ENCODE measurements around the gene CCDC85C.

The CCDC85C gene

GRCh38 chr14:99587460-99588278, 16.3 kb downstream of the CCDC85C start:
- H3K4me1 ChIP-seq (ENCODE audit: control insufficient read depth, insufficient read depth, low read length), result peaks cover 20% of the 10 kb centered on the region
- H3K4me3 ChIP-seq (ENCODE audit: low read depth, low read length), result no peak overlapping the region
- no peak overlapping the region for H3K27ac ChIP-seq (ENCODE audit: low read depth, low read length)
- no peak overlapping the region for H3K9ac ChIP-seq (ENCODE audit: low read depth, low read length)
- H3K27me3 ChIP-seq (ENCODE audit: control insufficient read depth, insufficient read depth, low read length), result no peaks in the 10 kb centered on the region
- no peaks in the 10 kb centered on the region for H3K9me3 ChIP-seq (ENCODE audit: control insufficient read depth, insufficient read depth, low read length)
- H3K36me3 ChIP-seq (ENCODE audit: control insufficient read depth, insufficient read depth, low read length), result no peaks in the 10 kb centered on the region

- Histone ChIP-seq H3K36me3 (ENCODE audit: control insufficient read depth, insufficient read depth, low read length) (no peaks in the 10 kb centered on the region), H3K9me3 (ENCODE audit: control insufficient read depth, insufficient read depth, low read length) (no peaks in the 10 kb centered on the region), H3K9ac (ENCODE audit: low read depth, low read length) (no peak overlapping the region), H3K4me1 (ENCODE audit: control insufficient read depth, insufficient read depth, low read length) (peaks cover 12% of the 10 kb centered on the region), H3K27ac (ENCODE audit: low read depth, low read length) (no peak overlapping the region), H3K27me3 (ENCODE audit: control insufficient read depth, insufficient read depth, low read length) (no peaks in the 10 kb centered on the region), H3K4me3 (ENCODE audit: low read depth, low read length) (no peak overlapping the region)
Observed at GRCh38 chr14:99586761-99587459, 17.1 kb downstream of the CCDC85C start.

GRCh38 chr14:99586054-99586760, 17.8 kb downstream of the CCDC85C start:
- Histone ChIP-seq H3K36me3 (ENCODE audit: control insufficient read depth, insufficient read depth, low read length) (no peaks in the 10 kb centered on the region), H3K9me3 (ENCODE audit: control insufficient read depth, insufficient read depth, low read length) (no peaks in the 10 kb centered on the region)

GRCh38 chr14:99584823-99585222, 19.2 kb downstream of the CCDC85C start:
- Histone ChIP-seq H3K27me3 (ENCODE audit: control insufficient read depth, insufficient read depth, low read length) (no peaks in the 10 kb centered on the region), H3K4me3 (ENCODE audit: low read depth, low read length) (no peak overlapping the region), H3K4me1 (ENCODE audit: control insufficient read depth, insufficient read depth, low read length) (peaks cover 8% of the 10 kb centered on the region), H3K36me3 (ENCODE audit: control insufficient read depth, insufficient read depth, low read length) (no peaks in the 10 kb centered on the region), H3K9me3 (ENCODE audit: control insufficient read depth, insufficient read depth, low read length) (no peaks in the 10 kb centered on the region), H3K27ac (ENCODE audit: low read depth, low read length) (no peak overlapping the region), H3K9ac (ENCODE audit: low read depth, low read length) (no peak overlapping the region)

More at GRCh38 chr14:99586054-99586760, 17.8 kb downstream of the CCDC85C start:
- no peaks in the 10 kb centered on the region for H3K27me3 ChIP-seq (ENCODE audit: control insufficient read depth, insufficient read depth, low read length)
- no peak overlapping the region for H3K27ac ChIP-seq (ENCODE audit: low read depth, low read length)
- peaks cover 8% of the 10 kb centered on the region for H3K4me1 ChIP-seq (ENCODE audit: control insufficient read depth, insufficient read depth, low read length)
- H3K4me3 ChIP-seq (ENCODE audit: low read depth, low read length), result no peak overlapping the region
- H3K9ac ChIP-seq (ENCODE audit: low read depth, low read length), result no peak overlapping the region

- Histone ChIP-seq H3K9me3 (ENCODE audit: control insufficient read depth, insufficient read depth, low read length) (no peaks in the 10 kb centered on the region), H3K4me1 (ENCODE audit: control insufficient read depth, insufficient read depth, low read length) (peaks cover 11% of the 10 kb centered on the region), H3K27ac (ENCODE audit: low read depth, low read length) (no peak overlapping the region)
Observed at GRCh38 chr14:99581938-99582337, 22.1 kb downstream of the CCDC85C start.

GRCh38 chr14:99581374-99581773, 22.6 kb downstream of the CCDC85C start:
- Histone ChIP-seq H3K9me3 (ENCODE audit: control insufficient read depth, insufficient read depth, low read length) (no peaks in the 10 kb centered on the region), H3K27ac (ENCODE audit: low read depth, low read length) (no peak overlapping the region), H3K4me1 (ENCODE audit: control insufficient read depth, insufficient read depth, low read length) (peaks cover 11% of the 10 kb centered on the region)

More at GRCh38 chr14:99581938-99582337, 22.1 kb downstream of the CCDC85C start:
- Histone ChIP-seq H3K9ac (ENCODE audit: low read depth, low read length) (no peak overlapping the region), H3K36me3 (ENCODE audit: control insufficient read depth, insufficient read depth, low read length) (no peaks in the 10 kb centered on the region), H3K4me3 (ENCODE audit: low read depth, low read length) (no peak overlapping the region), H3K27me3 (ENCODE audit: control insufficient read depth, insufficient read depth, low read length) (no peaks in the 10 kb centered on the region)

GRCh38 chr14:99579903-99580571, 24.0 kb downstream of the CCDC85C start:
- Histone ChIP-seq H3K36me3 (ENCODE audit: control insufficient read depth, insufficient read depth, low read length) (no peaks in the 10 kb centered on the region), H3K9me3 (ENCODE audit: control insufficient read depth, insufficient read depth, low read length) (no peaks in the 10 kb centered on the region), H3K27me3 (ENCODE audit: control insufficient read depth, insufficient read depth, low read length) (no peaks in the 10 kb centered on the region), H3K4me3 (ENCODE audit: low read depth, low read length) (no peak overlapping the region), H3K4me1 (ENCODE audit: control insufficient read depth, insufficient read depth, low read length) (peaks cover 22% of the 10 kb centered on the region), H3K9ac (ENCODE audit: low read depth, low read length) (no peak overlapping the region), H3K27ac (ENCODE audit: low read depth, low read length) (peak overlapping the region; percentile 67)

More at GRCh38 chr14:99581374-99581773, 22.6 kb downstream of the CCDC85C start:
- Histone ChIP-seq H3K9ac (ENCODE audit: low read depth, low read length) (no peak overlapping the region), H3K27me3 (ENCODE audit: control insufficient read depth, insufficient read depth, low read length) (no peaks in the 10 kb centered on the region), H3K36me3 (ENCODE audit: control insufficient read depth, insufficient read depth, low read length) (no peaks in the 10 kb centered on the region), H3K4me3 (ENCODE audit: low read depth, low read length) (no peak overlapping the region)

- no peaks in the 10 kb centered on the region for H3K9me3 ChIP-seq (ENCODE audit: control insufficient read depth, insufficient read depth, low read length)
- no peaks in the 10 kb centered on the region for H3K36me3 ChIP-seq (ENCODE audit: control insufficient read depth, insufficient read depth, low read length)
- H3K9ac ChIP-seq (ENCODE audit: low read depth, low read length), result no peak overlapping the region
- H3K4me3 ChIP-seq (ENCODE audit: low read depth, low read length), result no peak overlapping the region
- H3K27ac ChIP-seq (ENCODE audit: low read depth, low read length), result peak overlapping the region; percentile 67
- H3K27me3 ChIP-seq (ENCODE audit: control insufficient read depth, insufficient read depth, low read length), result no peaks in the 10 kb centered on the region
- peaks cover 30% of the 10 kb centered on the region for H3K4me1 ChIP-seq (ENCODE audit: control insufficient read depth, insufficient read depth, low read length)
Observed at GRCh38 chr14:99579120-99579836, 24.7 kb downstream of the CCDC85C start.

GRCh38 chr14:99578541-99579101, 25.4 kb downstream of the CCDC85C start:
- H3K4me1 ChIP-seq (ENCODE audit: control insufficient read depth, insufficient read depth, low read length), result peaks cover 36% of the 10 kb centered on the region
- H3K27ac ChIP-seq (ENCODE audit: low read depth, low read length), result no peak overlapping the region
- H3K27me3 ChIP-seq (ENCODE audit: control insufficient read depth, insufficient read depth, low read length), result no peaks in the 10 kb centered on the region
- no peak overlapping the region for H3K4me3 ChIP-seq (ENCODE audit: low read depth, low read length)
- no peak overlapping the region for H3K9ac ChIP-seq (ENCODE audit: low read depth, low read length)
- no peaks in the 10 kb centered on the region for H3K36me3 ChIP-seq (ENCODE audit: control insufficient read depth, insufficient read depth, low read length)
- no peaks in the 10 kb centered on the region for H3K9me3 ChIP-seq (ENCODE audit: control insufficient read depth, insufficient read depth, low read length)
